Measurements from ENCODE around the gene CORO2B.

DNA sequence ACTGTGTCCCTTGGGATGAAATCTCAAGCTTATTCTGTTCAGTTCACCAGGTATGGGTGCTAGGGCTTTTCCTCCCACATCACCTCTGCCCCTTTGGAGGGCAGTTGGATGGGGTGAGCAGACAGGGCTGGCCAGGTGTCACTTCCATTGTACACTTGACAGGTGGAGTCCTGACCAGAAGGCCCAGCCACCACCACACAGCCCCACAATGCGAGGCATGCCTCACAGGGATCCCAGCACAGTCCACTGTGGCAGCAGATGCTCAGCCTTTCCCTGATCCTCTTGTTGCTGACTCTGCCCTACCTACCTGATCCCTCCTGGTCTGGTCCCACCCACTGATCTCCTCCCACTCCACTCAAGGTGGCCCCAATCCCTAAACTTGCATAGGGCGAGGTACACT, 153.7 kb downstream of the CORO2B start:
- TF ChIP-seq CTCF (IDR thresholded peaks at IDR 0.05): no peak
- TF ChIP-seq POLR2A (IDR thresholded peaks at IDR 0.05): no peak

Measured in thyroid gland (tissue), 4 donors.